GM12878 (cell line): ENCODE results near the gene TATDN3. TPM values are rescaled to one million over a fixed set of nuclear protein-coding genes. Genes with fewer than 3 reads are reported as not detected.

ENCODE experiments used
- ATAC-seq: fragments of 200-7000 bp; cut with Tn5 transposase; 3 replicates; pipeline ENCODE4 v1.9.1; 2020; ENCODE audit warnings: mild to moderate bottlenecking, moderate library complexity
- BruUV-seq: library from RNA; stranded (reverse); fragments of 400-500 nt; replicated peaks from 2 replicates; lab custom pipeline; 2021; lab: Mats Ljungman, UMichigan
- CTCF ChIA-PET: fragments of 300-600 bp; sonication (Branson Sonifier 250); formaldehyde crosslinking; extraction: SDS; loops from one replicate; lab custom pipeline; 2021; ENCODE audit warnings: inconsistent platforms; lab: Yijun Ruan, JAX
- POLR2A ChIA-PET: fragments of 350-600 bp; formaldehyde crosslinking; extraction: SDS; loops from one replicate; lab custom pipeline; 2021; ENCODE audit warnings: inconsistent platforms; lab: Charles Lee
- RAD21 ChIA-PET: fragments of 300-600 bp; sonication (Branson Sonifier 250); formaldehyde crosslinking; loops from one replicate; lab custom pipeline; 2023; ENCODE audit warnings: antibody characterized with exemption; ENCODE audit not compliant: unreplicated experiment; lab: Charles Lee
- SMC1A ChIA-PET: fragments of 300-600 bp; sonication (Branson Sonifier 250); formaldehyde crosslinking; loops from one replicate; lab custom pipeline; 2023; ENCODE audit not compliant: unreplicated experiment, uncharacterized antibody; lab: Charles Lee
- DNase-seq: peaks from one replicate; pipeline ENCODE4 v3.0.0-alpha.2; 2011; ENCODE audit warnings: low read depth, low spot score
- FAIRE-seq: peaks from 3 replicates; lab custom pipeline; 2011; peaks lifted over from hg19 to GRCh38; lab: Jason Lieb, UNC
- H2AFZ ChIP-seq: 2 replicates; pipeline ENCODE4 v1.6.0; 2011; ENCODE audit warnings: low read depth, low read length, control low read depth; ENCODE audit not compliant: control insufficient read depth
- H3K27ac ChIP-seq: 2 replicates; pipeline ENCODE4 v1.5.1; 2011; ENCODE audit warnings: control low read depth; ENCODE audit not compliant: control insufficient read depth, insufficient read depth
- H3K27me3 ChIP-seq, 2 experiments: replicated peaks in 1 of 2; 2 replicates each; pipeline versions ENCODE4 v1.6.0 to v1.6.1; 2011; ENCODE audit warnings: low read length in 1 of 2; ENCODE audit not compliant: control insufficient read depth in 2 of 2, insufficient read depth in 2 of 2
- H3K36me3 ChIP-seq, 2 experiments: 2 replicates each; pipeline ENCODE4 v1.5.1; 2011; ENCODE audit warnings: low read length in 1 of 2; ENCODE audit not compliant: control insufficient read depth in 2 of 2, insufficient read depth in 2 of 2
- H3K4me1 ChIP-seq: 2 replicates; pipeline ENCODE4 v1.6.1; 2011; ENCODE audit warnings: mild to moderate bottlenecking, low read length, moderate library complexity, mixed read lengths; ENCODE audit not compliant: control insufficient read depth, insufficient read depth
- H3K4me2 ChIP-seq: 2 replicates; pipeline ENCODE4 v1.6.0; 2011; ENCODE audit warnings: control low read depth; ENCODE audit not compliant: control insufficient read depth, insufficient read depth
- H3K4me3 ChIP-seq: fragments of 200-600 bp; sonication (generic); 2 replicates; pipeline ENCODE4 v1.5.1; 2016
- H3K79me2 ChIP-seq: 2 replicates; pipeline ENCODE4 v1.6.0; 2011; ENCODE audit warnings: low read length; ENCODE audit not compliant: control insufficient read depth, insufficient read depth
- H3K9ac ChIP-seq: 2 replicates; pipeline ENCODE4 v1.8.0; 2011; ENCODE audit warnings: low read length, control low read depth, mixed read lengths; ENCODE audit not compliant: control insufficient read depth, insufficient read depth
- H3K9me3 ChIP-seq: replicated peaks from 3 replicates; pipeline ENCODE4 v1.5.1; 2011; ENCODE audit warnings: mild to moderate bottlenecking, low read length; ENCODE audit not compliant: control insufficient read depth, insufficient read depth
- H4K20me1 ChIP-seq: 2 replicates; pipeline ENCODE4 v1.6.0; 2011; ENCODE audit not compliant: control insufficient read depth, insufficient read depth
- BRCA1 ChIP-seq: IDR thresholded peaks from 2 replicates; pipeline ENCODE4 v1.6.1; 2011; ENCODE audit warnings: low read depth, low read length, improper control_type of control experiment
- ESRRA ChIP-seq: IDR thresholded peaks from 2 replicates; pipeline ENCODE4 v1.6.1; 2012; ENCODE audit warnings: mild to moderate bottlenecking, low read length, improper control_type of control experiment
- FOS ChIP-seq: IDR thresholded peaks from 3 replicates; pipeline ENCODE4 v1.6.1; 2011; ENCODE audit warnings: borderline replicate concordance; ENCODE audit not compliant: insufficient read length; ENCODE audit errors: extremely low read depth
- KAT2A ChIP-seq: conservative IDR thresholded peaks from 2 replicates; pipeline ENCODE4 v1.6.1; 2011; ENCODE audit warnings: low read depth, low read length; ENCODE audit not compliant: control insufficient read depth
- KDM1A ChIP-seq: fragments of 200-600 bp; sonication (generic); IDR thresholded peaks from 2 replicates; pipeline ENCODE4 v1.6.1; 2016; ENCODE audit warnings: borderline replicate concordance
- NR2F1 ChIP-seq: fragments of 450-650 bp; conservative IDR thresholded peaks from 2 replicates; pipeline ENCODE4 v1.6.1; 2017; ENCODE audit warnings: mild to moderate bottlenecking
- POLR2A ChIP-seq: IDR thresholded peaks from 2 replicates; pipeline ENCODE4 v1.6.1; 2011; ENCODE audit warnings: low read depth, mild to moderate bottlenecking, low read length
- SRF ChIP-seq, 2 experiments: IDR thresholded peaks; 2 replicates each; pipeline ENCODE4 v1.6.1; 2011; ENCODE audit warnings: low read depth in 2 of 2, low read length in 2 of 2, mild to moderate bottlenecking in 1 of 2, moderate library complexity in 1 of 2
- SUPT20H ChIP-seq: IDR thresholded peaks from 2 replicates; pipeline ENCODE4 v1.6.1; 2011; ENCODE audit warnings: low read depth, mild to moderate bottlenecking, low read length, moderate library complexity, borderline replicate concordance; ENCODE audit not compliant: control insufficient read depth
- WRNIP1 ChIP-seq: IDR thresholded peaks from 2 replicates; pipeline ENCODE4 v1.6.1; 2011; ENCODE audit warnings: low read depth, low read length, improper control_type of control experiment, borderline replicate concordance
- WGBS: methylation state at CpG from one replicate; pipeline ENCODE4 v1.1.6; 2016; ENCODE audit warnings: low lambda C conversion rate; ENCODE audit not compliant: insufficient replicate concordance, insufficient coverage; ENCODE audit errors: missing lambda C conversion rate; 5-methylcytosine and 5-hydroxymethylcytosine counted together
- in situ Hi-C: fragments of 300-500 bp; cut with MboI; formaldehyde crosslinking; loops from 9 replicates; pipeline ENCODE4 v1.14.3; 2018; ENCODE audit warnings: mixed read lengths
- intact Hi-C: fragments of 100-400 bp; cut with micrococcal nuclease; formaldehyde crosslinking; loops from one replicate; pipeline ENCODE4 v1.14.2; 2022; ENCODE audit not compliant: unreplicated experiment
- polyA plus RNA-seq, 11 experiments: library from polyadenylated mRNA; depleted of rRNA in 4 of 11; unstranded in 6 of 11; stranded (reverse) in 5 of 11; fragments of >200 nt; fragmentation: Nextera tagmentation in 4 of 11; fragmentation: Illumina TruSeq in 1 of 11; extraction: Ambion mirVana in 4 of 11; extraction: Trizol in 1 of 11; gene quantifications; 1 replicate in 1 of 11; 2 replicates in 10 of 11; pipeline versions ENCODE4 v1.2.1 to v1.2.3, GENCODE V29; 2011 to 2016; ENCODE audit warnings: inconsistent platforms in 2 of 11, missing spikeins in 2 of 11, low read depth in 1 of 11
- total RNA-seq, 4 experiments: library from RNA; depleted of rRNA in 3 of 4; stranded (reverse); fragments of >200 nt in 3 of 4; fragmentation: Illumina TruSeq in 1 of 4; extraction: Trizol in 1 of 4; gene quantifications; 2 replicates each; pipeline versions ENCODE4 v1.2.1 to v1.2.3, GENCODE V29; 2013 to 2021
- TF ChIP-seq, protein P1 (sequence below): fragments of 150-350 bp; IDR thresholded peaks from 2 replicates; pipeline ENCODE4 v1.6.1; 2014; ENCODE audit warnings: mild to moderate bottlenecking, low read depth, low read length
- TF ChIP-seq, protein P2 (sequence below): fragments of 450-650 bp; IDR thresholded peaks from 2 replicates; pipeline ENCODE4 v1.6.1; 2017; ENCODE audit warnings: mild to moderate bottlenecking
- TF ChIP-seq, protein P3 (sequence below): fragments of 450-650 bp; IDR thresholded peaks from 2 replicates; pipeline ENCODE4 v1.6.1; 2016; ENCODE audit warnings: mild to moderate bottlenecking
- TF ChIP-seq, protein P4 (sequence below): IDR thresholded peaks from 2 replicates; pipeline ENCODE4 v1.6.1; 2012; ENCODE audit warnings: low read length, inconsistent platforms

The TATDN3 gene
- total and polyA plus RNA-seq, 10 of the 15 experiments (the other 5 are each of a cell fraction or from before 2014, with no cell fraction given): 15.5 to 40.0 (median 22.7) TPM

DNA sequence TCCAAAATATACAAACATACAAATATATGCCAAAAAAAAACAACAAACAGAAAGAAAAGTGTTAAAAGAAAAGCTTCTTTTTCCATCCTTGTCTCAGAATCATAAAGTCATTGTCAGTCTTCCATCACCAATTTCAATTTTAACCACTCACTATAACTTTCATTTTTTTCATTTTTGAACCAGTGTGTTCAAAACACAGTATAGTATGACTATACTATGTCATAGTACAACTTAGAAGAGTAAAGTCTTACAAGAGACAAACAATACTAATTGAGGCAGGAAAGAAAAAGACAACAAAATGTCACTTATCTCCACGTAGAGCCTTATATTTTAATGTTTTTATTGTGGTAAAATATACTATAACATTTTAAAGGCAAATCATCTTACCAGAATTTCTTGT lies 7.7 kb upstream of the TATDN3 start:
- Histone ChIP-seq H3K4me1 (peaks cover 10% of the 10 kb centered on the region; the same call in 1 of the 2 replicates), H3K79me2 (peaks cover 6% of the 10 kb centered on the region), H3K9ac (no peak overlapping the region), H3K27ac (no peak overlapping the region), H3K27me3 (no peaks in the 10 kb centered on the region), H4K20me1 (no peaks in the 10 kb centered on the region), H3K4me3 (no peak overlapping the region), H3K36me3 (peaks cover 2 to 4% of the 10 kb centered on the region in 2 experiments; a peak in 2 of 4 replicates), H3K4me2 (no peak overlapping the region), H2AFZ (no peak overlapping the region)
- BruUV-seq: no TSS peak
- DNase-seq (no peak), FAIRE-seq (no peak), ATAC-seq (no peak)
- ChIA-PET SMC1A (interaction anchor here (0.6 to 6.3 kb wide), 7 partner anchors 29 to 765 kb away, joined by 3 to 80 read pairs (median 8); no protein-coding TSS in a partner anchor), POLR2A (interaction anchor here (0.8 kb wide), 1 partner anchor 172 kb away, joined by 3 read pairs; no protein-coding TSS in a partner anchor), RAD21 (interaction anchor here (1.0 to 3.9 kb wide), 5 partner anchors 83 to 327 kb away, joined by 3 to 45 read pairs (median 14); no protein-coding TSS in a partner anchor), CTCF (interaction anchor here (0.6 to 7.4 kb wide), 6 partner anchors 24 to 327 kb away, joined by 4 to 103 read pairs (median 28); no protein-coding TSS in a partner anchor)
- WGBS: 43% methylated on average over 1 of the region's 1 CpG
- intact Hi-C loops (loop anchor here (2.0 kb wide), 1 partner anchor 173 kb away; no protein-coding TSS in a partner anchor), in situ Hi-C loops (no loop called here)
- no peak for TF ChIP-seq BRCA1
- no peak for TF ChIP-seq SRF (IDR thresholded peaks at IDR 0.05; ENCODE audit: low read depth in 2 of 2, low read length in 2 of 2)
- TF ChIP-seq KAT2A: no peak
- no peak for TF ChIP-seq KDM1A
- TF ChIP-seq, protein P1, sequence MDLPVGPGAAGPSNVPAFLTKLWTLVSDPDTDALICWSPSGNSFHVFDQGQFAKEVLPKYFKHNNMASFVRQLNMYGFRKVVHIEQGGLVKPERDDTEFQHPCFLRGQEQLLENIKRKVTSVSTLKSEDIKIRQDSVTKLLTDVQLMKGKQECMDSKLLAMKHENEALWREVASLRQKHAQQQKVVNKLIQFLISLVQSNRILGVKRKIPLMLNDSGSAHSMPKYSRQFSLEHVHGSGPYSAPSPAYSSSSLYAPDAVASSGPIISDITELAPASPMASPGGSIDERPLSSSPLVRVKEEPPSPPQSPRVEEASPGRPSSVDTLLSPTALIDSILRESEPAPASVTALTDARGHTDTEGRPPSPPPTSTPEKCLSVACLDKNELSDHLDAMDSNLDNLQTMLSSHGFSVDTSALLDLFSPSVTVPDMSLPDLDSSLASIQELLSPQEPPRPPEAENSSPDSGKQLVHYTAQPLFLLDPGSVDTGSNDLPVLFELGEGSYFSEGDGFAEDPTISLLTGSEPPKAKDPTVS: no peak
- TF ChIP-seq, protein P2, sequence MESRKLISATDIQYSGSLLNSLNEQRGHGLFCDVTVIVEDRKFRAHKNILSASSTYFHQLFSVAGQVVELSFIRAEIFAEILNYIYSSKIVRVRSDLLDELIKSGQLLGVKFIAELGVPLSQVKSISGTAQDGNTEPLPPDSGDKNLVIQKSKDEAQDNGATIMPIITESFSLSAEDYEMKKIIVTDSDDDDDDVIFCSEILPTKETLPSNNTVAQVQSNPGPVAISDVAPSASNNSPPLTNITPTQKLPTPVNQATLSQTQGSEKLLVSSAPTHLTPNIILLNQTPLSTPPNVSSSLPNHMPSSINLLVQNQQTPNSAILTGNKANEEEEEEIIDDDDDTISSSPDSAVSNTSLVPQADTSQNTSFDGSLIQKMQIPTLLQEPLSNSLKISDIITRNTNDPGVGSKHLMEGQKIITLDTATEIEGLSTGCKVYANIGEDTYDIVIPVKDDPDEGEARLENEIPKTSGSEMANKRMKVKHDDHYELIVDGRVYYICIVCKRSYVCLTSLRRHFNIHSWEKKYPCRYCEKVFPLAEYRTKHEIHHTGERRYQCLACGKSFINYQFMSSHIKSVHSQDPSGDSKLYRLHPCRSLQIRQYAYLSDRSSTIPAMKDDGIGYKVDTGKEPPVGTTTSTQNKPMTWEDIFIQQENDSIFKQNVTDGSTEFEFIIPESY: no peak
- TF ChIP-seq FOS: no peak
- no peak for TF ChIP-seq WRNIP1
- TF ChIP-seq SUPT20H: no peak
- TF ChIP-seq, protein P3, sequence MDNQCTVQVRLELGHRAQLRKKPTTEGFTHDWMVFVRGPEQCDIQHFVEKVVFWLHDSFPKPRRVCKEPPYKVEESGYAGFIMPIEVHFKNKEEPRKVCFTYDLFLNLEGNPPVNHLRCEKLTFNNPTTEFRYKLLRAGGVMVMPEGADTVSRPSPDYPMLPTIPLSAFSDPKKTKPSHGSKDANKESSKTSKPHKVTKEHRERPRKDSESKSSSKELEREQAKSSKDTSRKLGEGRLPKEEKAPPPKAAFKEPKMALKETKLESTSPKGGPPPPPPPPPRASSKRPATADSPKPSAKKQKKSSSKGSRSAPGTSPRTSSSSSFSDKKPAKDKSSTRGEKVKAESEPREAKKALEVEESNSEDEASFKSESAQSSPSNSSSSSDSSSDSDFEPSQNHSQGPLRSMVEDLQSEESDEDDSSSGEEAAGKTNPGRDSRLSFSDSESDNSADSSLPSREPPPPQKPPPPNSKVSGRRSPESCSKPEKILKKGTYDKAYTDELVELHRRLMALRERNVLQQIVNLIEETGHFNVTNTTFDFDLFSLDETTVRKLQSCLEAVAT: no peak
- TF ChIP-seq NR2F1: no peak
- no peak for TF ChIP-seq POLR2A
- no peak for TF ChIP-seq ESRRA
- TF ChIP-seq, protein P4, sequence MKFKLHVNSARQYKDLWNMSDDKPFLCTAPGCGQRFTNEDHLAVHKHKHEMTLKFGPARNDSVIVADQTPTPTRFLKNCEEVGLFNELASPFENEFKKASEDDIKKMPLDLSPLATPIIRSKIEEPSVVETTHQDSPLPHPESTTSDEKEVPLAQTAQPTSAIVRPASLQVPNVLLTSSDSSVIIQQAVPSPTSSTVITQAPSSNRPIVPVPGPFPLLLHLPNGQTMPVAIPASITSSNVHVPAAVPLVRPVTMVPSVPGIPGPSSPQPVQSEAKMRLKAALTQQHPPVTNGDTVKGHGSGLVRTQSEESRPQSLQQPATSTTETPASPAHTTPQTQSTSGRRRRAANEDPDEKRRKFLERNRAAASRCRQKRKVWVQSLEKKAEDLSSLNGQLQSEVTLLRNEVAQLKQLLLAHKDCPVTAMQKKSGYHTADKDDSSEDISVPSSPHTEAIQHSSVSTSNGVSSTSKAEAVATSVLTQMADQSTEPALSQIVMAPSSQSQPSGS: no peak
- TF ChIP-seq, all 136 proteins: peak for 0
- no peaks in the 10 kb centered on the region for H3K9me3 ChIP-seq
